ACC112 (cell line): ENCODE results near the gene PCNX3.

Experiments used
- H2AFZ ChIP-seq: fragments of 200-600 bp; sonication (generic); one replicate; pipeline ENCODE4 v1.6.0; 2017; ENCODE audit warnings: antibody characterized with exemption, low read length; ENCODE audit not compliant: unreplicated experiment
- H3K27ac ChIP-seq: fragments of 200-600 bp; sonication (generic); 2 replicates; pipeline ENCODE4 v1.5.1; 2014; ENCODE audit warnings: low read depth, mild to moderate bottlenecking, antibody characterized with exemption, low read length, moderate library complexity
- H3K27me3 ChIP-seq: fragments of 200-600 bp; sonication (generic); 2 replicates; pipeline ENCODE4 v1.6.1; 2014; ENCODE audit warnings: mild to moderate bottlenecking, antibody characterized with exemption, low read length, moderate library complexity, mixed read lengths; ENCODE audit not compliant: insufficient read depth
- H3K36me3 ChIP-seq: fragments of 200-600 bp; sonication (generic); 2 replicates; pipeline ENCODE4 v1.6.1; 2016; ENCODE audit warnings: mild to moderate bottlenecking, antibody characterized with exemption, low read length, moderate library complexity, mixed read lengths; ENCODE audit not compliant: insufficient read depth
- H3K4me1 ChIP-seq: fragments of 200-600 bp; sonication (generic); one replicate; pipeline ENCODE4 v1.6.1; 2016; ENCODE audit warnings: low read length, mixed read lengths; ENCODE audit not compliant: insufficient read depth, unreplicated experiment, control insufficient read depth
- H3K4me3 ChIP-seq: fragments of 200-600 bp; sonication (generic); 2 replicates; pipeline ENCODE4 v1.5.1; 2014; ENCODE audit warnings: mild to moderate bottlenecking, low read depth, low read length
- H3K79me2 ChIP-seq: fragments of 200-600 bp; sonication (generic); one replicate; pipeline ENCODE4 v1.6.0; 2016; ENCODE audit warnings: low read length; ENCODE audit not compliant: control insufficient read depth, unreplicated experiment, insufficient read depth

Gene PCNX3

DNA sequence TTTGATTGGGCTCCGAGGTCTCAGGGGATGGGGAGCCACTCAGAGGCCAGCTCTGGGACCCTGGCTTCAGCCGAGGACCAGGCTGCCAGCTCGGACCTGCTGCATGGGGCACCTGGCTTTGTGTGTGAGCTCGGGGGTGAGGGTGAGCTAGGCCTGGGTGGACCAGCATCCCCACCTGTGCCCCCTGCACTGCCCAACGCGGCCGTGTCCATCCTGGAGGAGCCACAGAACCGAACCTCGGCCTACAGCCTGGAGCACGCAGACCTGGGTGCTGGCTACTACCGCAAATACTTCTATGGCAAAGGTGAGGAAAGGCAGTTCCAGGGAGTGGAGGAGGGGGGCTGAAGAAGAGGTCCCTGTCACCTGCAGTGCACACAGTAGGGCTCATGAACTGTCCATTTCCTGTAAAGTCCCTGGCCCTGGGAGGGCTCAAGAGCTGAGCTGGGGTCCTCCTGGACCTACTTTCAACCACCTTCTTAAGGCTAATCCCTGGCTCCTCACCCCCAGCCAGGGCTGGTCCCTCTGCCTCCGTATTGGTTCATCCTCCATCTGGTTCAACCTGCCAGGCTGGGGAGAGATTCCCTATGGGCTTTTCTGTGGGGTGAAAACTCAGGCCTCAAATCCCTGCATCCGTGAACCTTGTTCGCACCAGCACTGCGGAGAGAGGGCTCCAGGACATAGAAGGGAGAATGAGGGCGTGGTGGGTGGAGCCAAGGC is 25.9 kb downstream of the PCNX3 start:
- no peak overlapping the region for H3K4me3 ChIP-seq
- H3K27me3 ChIP-seq = no peaks in the 10 kb centered on the region
- H2AFZ ChIP-seq = no peak overlapping the region
- H3K79me2 ChIP-seq = peaks cover 10% of the 10 kb centered on the region
- peaks cover 37% of the 10 kb centered on the region for H3K4me1 ChIP-seq
- H3K36me3 ChIP-seq = peaks cover 16% of the 10 kb centered on the region; the same call in 1 of the 2 replicates
- no peak overlapping the region for H3K27ac ChIP-seq

DNA sequence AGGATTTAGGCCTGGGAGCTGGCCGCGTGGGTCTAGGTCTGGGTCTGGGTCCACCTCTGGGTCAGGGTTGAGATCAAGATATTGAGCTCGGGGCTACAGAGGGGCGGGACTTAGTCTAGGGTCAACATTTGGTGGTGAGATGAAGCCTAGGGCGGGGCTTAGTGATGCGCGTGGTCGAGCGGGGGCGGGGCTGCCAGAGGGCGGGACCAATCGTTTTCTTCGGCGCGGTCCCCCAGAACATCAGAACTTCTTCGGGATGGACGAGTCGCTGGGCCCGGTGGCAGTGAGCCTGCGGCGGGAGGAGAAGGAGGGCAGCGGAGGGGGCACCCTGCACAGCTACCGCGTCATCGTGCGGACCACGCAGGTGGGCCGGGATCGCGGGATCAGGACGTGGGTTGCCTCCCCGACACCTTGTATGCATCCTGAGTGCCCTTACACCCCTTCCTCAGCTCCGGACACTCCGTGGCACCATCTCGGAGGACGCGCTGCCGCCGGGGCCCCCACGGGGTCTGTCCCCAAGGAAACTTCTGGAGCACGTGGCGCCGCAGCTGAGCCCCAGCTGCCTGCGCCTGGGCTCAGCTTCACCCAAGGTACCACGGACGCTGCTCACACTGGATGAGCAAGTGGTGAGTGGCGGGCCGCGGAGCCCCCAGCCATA is 26.6 kb downstream of the PCNX3 start:
- H3K27me3 ChIP-seq = no peaks in the 10 kb centered on the region
- H3K79me2 ChIP-seq = peaks cover 10% of the 10 kb centered on the region
- H3K27ac ChIP-seq = no peak overlapping the region
- H3K4me1 ChIP-seq = peaks cover 32% of the 10 kb centered on the region
- peaks cover 16% of the 10 kb centered on the region; the same call in 1 of the 2 replicates for H3K36me3 ChIP-seq
- no peak overlapping the region for H3K4me3 ChIP-seq
- no peak overlapping the region for H2AFZ ChIP-seq

DNA sequence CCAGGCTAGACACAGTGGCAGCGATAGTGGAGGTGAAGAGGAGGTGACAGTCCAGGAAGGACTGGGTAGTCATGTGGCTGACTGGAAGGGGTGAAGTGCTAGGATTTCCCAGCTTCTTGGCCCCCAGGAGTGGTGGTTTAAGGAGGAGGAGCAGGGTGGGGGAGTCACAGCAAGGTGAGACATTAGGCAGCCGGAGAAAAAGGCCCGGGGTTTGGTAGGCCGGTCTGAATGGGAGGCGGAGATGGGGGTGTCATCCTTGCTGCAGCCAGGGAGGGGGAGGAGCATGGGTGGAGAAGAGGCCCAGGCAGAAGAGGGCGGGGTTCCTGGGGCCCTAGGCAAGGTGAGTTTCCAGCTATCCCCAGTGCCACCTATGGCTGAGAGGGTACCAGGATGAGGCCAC is 28.4 kb downstream of the PCNX3 start:
- Histone ChIP-seq H3K36me3 (peaks cover 16% of the 10 kb centered on the region; the same call in 1 of the 2 replicates), H3K4me3 (no peak overlapping the region), H2AFZ (no peak overlapping the region), H3K4me1 (peaks cover 23% of the 10 kb centered on the region), H3K27me3 (no peaks in the 10 kb centered on the region), H3K79me2 (peaks cover 6% of the 10 kb centered on the region), H3K27ac (no peak overlapping the region)

DNA sequence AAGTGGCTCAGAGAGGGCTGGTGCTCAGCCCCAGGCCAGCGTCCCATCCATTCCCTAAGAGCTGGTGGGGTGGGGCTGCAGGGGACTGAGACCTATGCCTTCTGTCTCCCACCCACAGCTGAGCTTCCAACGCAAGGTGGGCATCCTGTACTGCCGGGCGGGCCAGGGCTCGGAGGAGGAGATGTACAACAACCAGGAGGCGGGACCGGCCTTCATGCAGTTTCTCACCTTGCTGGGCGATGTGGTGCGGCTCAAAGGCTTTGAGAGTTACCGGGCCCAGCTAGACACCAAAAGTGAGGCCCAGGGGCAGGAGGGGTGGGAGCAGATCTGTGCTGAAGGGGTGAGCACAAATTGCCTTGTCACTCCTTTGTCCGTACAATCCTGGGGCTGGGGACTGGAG is 29.3 kb downstream of the PCNX3 start:
- no peaks in the 10 kb centered on the region for H3K27me3 ChIP-seq
- H3K4me1 ChIP-seq = peaks cover 19% of the 10 kb centered on the region
- H3K79me2 ChIP-seq = peaks cover 3% of the 10 kb centered on the region
- H3K27ac ChIP-seq = no peak overlapping the region
- H3K4me3 ChIP-seq = no peak overlapping the region
- no peak overlapping the region for H2AFZ ChIP-seq
- H3K36me3 ChIP-seq = peaks cover 16% of the 10 kb centered on the region; the same call in 1 of the 2 replicates

DNA sequence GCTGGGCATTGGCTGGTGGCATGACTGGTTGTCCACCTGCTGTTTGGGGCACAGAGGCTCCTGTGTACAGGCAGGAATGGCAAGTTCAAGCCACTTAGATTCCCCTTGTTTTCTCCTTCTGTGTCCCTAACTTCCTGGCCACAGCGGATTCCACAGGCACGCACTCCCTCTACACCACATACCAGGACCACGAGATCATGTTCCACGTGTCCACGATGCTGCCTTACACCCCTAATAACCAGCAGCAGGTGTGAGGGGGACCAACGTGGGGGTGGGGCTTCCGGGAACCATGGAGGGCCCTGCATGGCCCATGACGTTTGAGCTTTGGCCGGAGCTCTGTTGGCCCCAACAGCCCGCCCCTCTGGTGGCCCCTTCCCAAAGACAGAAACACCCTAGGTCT is 30.1 kb downstream of the PCNX3 start:
- H3K79me2 ChIP-seq = no peaks in the 10 kb centered on the region
- H3K4me1 ChIP-seq = peaks cover 11% of the 10 kb centered on the region
- H3K27ac ChIP-seq = no peak overlapping the region
- H3K27me3 ChIP-seq = no peaks in the 10 kb centered on the region
- H3K4me3 ChIP-seq = no peak overlapping the region
- peaks cover 16% of the 10 kb centered on the region; the same call in 1 of the 2 replicates for H3K36me3 ChIP-seq
- no peak overlapping the region for H2AFZ ChIP-seq

DNA sequence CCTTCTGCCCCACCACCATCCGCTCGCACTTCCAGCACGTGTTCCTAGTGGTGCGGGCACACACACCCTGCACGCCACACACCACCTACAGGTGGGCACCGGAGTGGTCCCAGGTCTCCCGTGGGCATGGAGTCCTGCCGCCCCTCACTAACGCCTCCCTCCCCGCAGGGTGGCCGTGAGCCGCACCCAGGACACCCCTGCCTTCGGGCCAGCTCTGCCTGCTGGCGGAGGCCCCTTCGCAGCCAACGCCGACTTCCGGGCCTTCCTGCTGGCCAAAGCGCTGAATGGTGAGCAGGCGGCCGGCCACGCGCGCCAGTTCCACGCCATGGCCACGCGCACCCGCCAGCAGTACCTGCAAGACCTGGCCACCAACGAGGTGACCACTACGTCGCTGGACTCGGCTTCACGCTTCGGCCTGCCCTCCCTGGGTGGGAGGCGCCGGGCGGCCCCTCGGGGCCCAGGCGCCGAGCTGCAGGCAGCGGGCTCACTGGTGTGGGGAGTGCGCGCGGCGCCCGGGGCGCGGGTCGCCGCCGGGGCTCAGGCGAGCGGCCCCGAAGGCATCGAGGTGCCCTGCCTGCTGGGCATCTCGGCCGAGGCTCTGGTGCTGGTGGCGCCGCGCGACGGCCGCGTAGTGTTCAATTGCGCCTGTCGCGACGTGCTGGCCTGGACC is 30.8 kb downstream of the PCNX3 start:
- Histone ChIP-seq H3K4me1 (peaks cover 11% of the 10 kb centered on the region), H3K79me2 (no peaks in the 10 kb centered on the region), H3K27ac (no peak overlapping the region), H3K27me3 (no peaks in the 10 kb centered on the region), H2AFZ (no peak overlapping the region), H3K4me3 (no peak overlapping the region), H3K36me3 (peaks cover 15% of the 10 kb centered on the region; the same call in 1 of the 2 replicates)

DNA sequence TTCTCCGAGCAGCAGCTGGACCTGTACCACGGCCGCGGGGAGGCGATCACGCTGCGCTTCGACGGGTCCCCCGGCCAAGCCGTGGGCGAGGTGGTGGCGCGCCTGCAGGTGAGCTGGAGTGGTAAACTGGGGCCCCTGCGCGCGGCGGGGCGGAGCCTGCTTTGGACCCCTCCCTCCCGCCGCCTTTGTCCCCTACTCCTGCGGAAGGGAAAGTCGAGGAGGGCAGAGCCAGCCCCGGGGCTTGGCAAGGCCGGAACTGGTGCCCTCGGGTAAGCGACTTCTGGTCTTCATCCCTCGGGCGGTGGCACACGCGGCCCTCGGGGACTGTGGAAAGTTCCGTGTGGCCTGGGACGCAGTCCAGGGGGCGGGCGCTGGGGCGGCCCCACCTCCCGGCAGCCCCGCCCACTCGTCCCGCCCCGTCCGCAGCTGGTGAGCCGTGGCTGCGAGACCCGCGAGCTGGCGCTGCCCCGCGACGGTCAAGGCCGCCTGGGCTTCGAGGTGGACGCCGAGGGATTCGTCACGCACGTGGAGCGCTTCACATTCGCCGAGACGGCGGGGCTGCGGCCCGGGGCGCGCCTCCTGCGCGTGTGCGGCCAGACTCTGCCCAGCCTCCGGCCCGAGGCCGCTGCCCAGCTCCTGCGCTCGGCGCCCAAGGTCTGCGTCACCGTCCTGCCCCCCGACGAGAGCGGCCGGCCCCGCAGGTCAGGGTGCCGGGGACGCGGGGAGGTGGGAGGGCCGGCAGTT is 31.6 kb downstream of the PCNX3 start:
- no peak overlapping the region for H2AFZ ChIP-seq
- peak overlapping the region; percentile 47; the same call in 1 of the 2 replicates for H3K4me3 ChIP-seq
- no peaks in the 10 kb centered on the region for H3K79me2 ChIP-seq
- H3K27me3 ChIP-seq = no peaks in the 10 kb centered on the region
- no peak overlapping the region for H3K27ac ChIP-seq
- peaks cover 12% of the 10 kb centered on the region; the same call in 1 of the 2 replicates for H3K36me3 ChIP-seq
- peaks cover 15% of the 10 kb centered on the region for H3K4me1 ChIP-seq

DNA sequence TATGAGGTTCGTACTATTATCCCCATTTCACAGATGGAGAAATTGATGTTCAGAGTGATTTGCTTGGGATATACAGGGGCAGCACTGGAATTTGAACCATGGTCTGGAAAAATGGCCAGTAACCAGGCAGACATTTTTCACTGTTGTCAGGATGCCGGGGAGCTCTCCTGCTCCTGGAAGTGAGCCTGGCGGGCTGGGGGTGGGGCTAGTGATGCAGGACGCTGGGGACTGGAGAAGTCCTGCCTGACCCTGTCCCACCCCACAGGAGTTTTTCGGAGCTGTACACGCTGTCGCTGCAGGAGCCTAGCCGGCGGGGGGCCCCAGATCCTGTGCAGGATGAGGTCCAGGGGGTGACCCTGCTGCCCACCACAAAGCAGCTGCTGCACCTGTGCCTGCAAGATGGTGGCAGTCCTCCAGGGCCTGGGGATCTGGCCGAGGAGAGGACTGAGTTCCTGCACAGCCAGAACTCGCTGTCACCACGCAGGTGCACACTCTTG is 33.5 kb downstream of the PCNX3 start:
- peaks cover 19% of the 10 kb centered on the region for H3K4me1 ChIP-seq
- peaks cover 12% of the 10 kb centered on the region; the same call in 1 of the 2 replicates for H3K36me3 ChIP-seq
- H2AFZ ChIP-seq = no peak overlapping the region
- no peak overlapping the region for H3K27ac ChIP-seq
- no peaks in the 10 kb centered on the region for H3K27me3 ChIP-seq
- H3K4me3 ChIP-seq = no peak overlapping the region
- no peaks in the 10 kb centered on the region for H3K79me2 ChIP-seq

DNA sequence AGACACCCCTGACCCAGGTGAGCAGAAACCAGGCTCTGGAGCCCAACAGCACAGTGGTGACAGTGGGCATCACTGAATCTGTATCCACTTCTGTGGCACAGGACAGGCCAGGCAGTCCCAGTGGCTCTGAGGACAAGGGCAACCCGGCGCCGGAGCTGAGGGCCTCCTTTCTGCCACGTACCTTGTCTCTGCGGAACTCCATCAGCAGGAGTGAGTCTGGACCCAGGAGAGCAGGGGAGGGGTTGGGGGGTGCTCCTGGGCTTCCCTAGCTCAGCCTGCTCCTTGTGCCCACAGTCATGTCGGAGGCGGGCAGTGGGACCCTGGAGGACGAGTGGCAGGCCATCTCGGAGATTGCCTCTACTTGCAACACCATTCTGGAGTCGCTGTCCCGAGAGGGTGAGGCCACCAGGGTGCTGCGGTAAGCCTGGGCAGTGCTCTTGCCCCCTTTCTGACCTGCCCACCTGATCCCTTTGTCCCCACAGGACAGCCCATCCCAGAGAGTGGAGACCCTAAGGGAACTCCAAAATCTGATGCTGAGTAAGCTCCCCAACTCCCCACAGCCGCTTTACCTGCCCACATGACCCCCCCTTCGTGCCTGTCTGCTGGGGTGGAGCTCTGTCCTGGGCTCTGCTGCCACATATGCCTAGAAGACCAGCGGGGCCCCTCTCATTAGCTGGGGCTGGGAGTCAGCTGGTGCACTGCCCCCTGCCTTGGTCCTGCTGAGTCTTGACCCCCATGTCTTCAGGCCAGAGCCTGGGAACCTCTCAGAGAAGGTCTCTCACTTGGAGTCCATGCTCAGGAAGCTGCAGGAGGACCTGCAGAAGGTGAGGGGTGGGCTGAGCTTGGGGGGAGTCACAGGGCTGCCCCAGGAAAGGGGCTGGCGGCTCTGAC is 34.3 kb downstream of the PCNX3 start:
- Histone ChIP-seq H3K79me2 (no peaks in the 10 kb centered on the region), H3K4me1 (peaks cover 19% of the 10 kb centered on the region), H3K4me3 (no peak overlapping the region), H3K36me3 (peaks cover 12% of the 10 kb centered on the region; the same call in 1 of the 2 replicates), H3K27ac (no peak overlapping the region), H2AFZ (no peak overlapping the region), H3K27me3 (no peaks in the 10 kb centered on the region)
